HEK293 (cell line): ENCODE data around the gene RSRC1.
"Not testable (repeated sequence)": the region's sequence is repeated elsewhere in the genome, so short reads cannot be mapped to it uniquely, and the experiment has no call there.

ENCODE experiments used
- SCRT1 ChIP-seq: fragments of 450-650 bp; formaldehyde crosslinking; IDR thresholded peaks from 2 replicates; pipeline ENCODE4 v1.5.1; 2016; ENCODE audit warnings: missing biosample characterization, missing genetic modification characterization, borderline replicate concordance
- ZSCAN16 ChIP-seq: fragments of 450-650 bp; formaldehyde crosslinking; IDR thresholded peaks from 2 replicates; pipeline ENCODE4 v1.5.1; 2016; ENCODE audit warnings: missing biosample characterization, missing genetic modification characterization
- TF ChIP-seq, protein P1 (sequence below): fragments of 450-650 bp; formaldehyde crosslinking; IDR thresholded peaks from 2 replicates; pipeline ENCODE4 v1.5.1; 2016; ENCODE audit warnings: missing biosample characterization, missing genetic modification characterization
- TF ChIP-seq, protein P2 (sequence below): fragments of 450-650 bp; formaldehyde crosslinking; conservative IDR thresholded peaks from 2 replicates; pipeline ENCODE4 v1.5.1; 2016; ENCODE audit warnings: low read depth, missing biosample characterization, missing genetic modification characterization
- TF ChIP-seq, protein P3 (sequence below): fragments of 450-650 bp; formaldehyde crosslinking; IDR thresholded peaks from 2 replicates; pipeline ENCODE4 v1.5.1; 2016; ENCODE audit warnings: missing biosample characterization, missing genetic modification characterization

DNA sequence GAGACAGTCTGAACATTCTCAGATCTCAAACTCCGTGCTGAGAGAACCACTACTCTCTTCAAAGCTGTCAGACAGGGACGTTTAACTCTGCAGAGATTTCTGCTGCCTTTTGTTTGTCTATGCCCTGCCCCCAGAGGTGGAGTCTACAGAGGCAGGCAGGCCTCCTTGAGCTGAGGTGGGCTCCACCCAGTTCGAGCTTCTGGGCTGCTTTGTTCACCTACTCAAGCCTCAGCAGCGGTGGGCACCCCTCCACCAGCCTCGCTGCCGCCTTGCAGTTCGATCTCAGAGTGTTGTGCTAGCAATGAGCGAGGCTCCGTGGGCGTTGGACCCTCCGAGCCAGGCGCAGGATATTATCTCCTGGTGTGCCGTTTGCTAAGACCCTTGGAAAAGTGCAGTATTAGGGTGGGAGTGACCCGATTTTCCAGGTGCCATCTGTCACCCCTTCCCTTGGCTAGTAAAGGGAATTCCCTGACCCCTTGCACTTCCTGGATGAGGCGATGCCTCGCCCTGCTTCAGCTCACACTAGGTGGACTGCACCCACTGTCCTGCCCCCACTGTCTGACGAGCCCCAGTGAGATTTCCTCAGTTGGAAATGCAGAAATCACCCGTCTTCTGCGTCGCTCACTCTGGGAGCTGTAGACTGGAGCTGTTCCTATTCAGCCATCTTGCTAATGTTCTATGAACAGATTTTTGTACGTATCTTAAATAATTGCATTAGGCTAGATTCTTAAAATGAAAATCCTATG lies 220.0 kb downstream of the RSRC1 start:
- TF ChIP-seq, protein P1, sequence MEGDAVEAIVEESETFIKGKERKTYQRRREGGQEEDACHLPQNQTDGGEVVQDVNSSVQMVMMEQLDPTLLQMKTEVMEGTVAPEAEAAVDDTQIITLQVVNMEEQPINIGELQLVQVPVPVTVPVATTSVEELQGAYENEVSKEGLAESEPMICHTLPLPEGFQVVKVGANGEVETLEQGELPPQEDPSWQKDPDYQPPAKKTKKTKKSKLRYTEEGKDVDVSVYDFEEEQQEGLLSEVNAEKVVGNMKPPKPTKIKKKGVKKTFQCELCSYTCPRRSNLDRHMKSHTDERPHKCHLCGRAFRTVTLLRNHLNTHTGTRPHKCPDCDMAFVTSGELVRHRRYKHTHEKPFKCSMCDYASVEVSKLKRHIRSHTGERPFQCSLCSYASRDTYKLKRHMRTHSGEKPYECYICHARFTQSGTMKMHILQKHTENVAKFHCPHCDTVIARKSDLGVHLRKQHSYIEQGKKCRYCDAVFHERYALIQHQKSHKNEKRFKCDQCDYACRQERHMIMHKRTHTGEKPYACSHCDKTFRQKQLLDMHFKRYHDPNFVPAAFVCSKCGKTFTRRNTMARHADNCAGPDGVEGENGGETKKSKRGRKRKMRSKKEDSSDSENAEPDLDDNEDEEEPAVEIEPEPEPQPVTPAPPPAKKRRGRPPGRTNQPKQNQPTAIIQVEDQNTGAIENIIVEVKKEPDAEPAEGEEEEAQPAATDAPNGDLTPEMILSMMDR (tag by site-specific recombination): not testable (repeated sequence)
- not testable (repeated sequence) for TF ChIP-seq SCRT1 (tag by site-specific recombination); ZSCAN16
- TF ChIP-seq, protein P2, sequence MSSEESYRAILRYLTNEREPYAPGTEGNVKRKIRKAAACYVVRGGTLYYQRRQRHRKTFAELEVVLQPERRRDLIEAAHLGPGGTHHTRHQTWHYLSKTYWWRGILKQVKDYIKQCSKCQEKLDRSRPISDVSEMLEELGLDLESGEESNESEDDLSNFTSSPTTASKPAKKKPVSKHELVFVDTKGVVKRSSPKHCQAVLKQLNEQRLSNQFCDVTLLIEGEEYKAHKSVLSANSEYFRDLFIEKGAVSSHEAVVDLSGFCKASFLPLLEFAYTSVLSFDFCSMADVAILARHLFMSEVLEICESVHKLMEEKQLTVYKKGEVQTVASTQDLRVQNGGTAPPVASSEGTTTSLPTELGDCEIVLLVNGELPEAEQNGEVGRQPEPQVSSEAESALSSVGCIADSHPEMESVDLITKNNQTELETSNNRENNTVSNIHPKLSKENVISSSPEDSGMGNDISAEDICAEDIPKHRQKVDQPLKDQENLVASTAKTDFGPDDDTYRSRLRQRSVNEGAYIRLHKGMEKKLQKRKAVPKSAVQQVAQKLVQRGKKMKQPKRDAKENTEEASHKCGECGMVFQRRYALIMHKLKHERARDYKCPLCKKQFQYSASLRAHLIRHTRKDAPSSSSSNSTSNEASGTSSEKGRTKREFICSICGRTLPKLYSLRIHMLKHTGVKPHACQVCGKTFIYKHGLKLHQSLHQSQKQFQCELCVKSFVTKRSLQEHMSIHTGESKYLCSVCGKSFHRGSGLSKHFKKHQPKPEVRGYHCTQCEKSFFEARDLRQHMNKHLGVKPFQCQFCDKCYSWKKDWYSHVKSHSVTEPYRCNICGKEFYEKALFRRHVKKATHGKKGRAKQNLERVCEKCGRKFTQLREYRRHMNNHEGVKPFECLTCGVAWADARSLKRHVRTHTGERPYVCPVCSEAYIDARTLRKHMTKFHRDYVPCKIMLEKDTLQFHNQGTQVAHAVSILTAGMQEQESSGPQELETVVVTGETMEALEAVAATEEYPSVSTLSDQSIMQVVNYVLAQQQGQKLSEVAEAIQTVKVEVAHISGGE (tag by site-specific recombination): not testable (repeated sequence)
- TF ChIP-seq, protein P3, sequence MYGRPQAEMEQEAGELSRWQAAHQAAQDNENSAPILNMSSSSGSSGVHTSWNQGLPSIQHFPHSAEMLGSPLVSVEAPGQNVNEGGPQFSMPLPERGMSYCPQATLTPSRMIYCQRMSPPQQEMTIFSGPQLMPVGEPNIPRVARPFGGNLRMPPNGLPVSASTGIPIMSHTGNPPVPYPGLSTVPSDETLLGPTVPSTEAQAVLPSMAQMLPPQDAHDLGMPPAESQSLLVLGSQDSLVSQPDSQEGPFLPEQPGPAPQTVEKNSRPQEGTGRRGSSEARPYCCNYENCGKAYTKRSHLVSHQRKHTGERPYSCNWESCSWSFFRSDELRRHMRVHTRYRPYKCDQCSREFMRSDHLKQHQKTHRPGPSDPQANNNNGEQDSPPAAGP: not testable (repeated sequence)
